Activated B cell treated with CpG ODN at 0.5 μM for 24 hours (primary cell): ENCODE results near the gene TRIM15. TPM values are rescaled to one million over a fixed set of nuclear protein-coding genes. Genes with fewer than 3 reads are reported as not detected.

Experiments used
- ATAC-seq: fragments of 200-7000 bp; cut with Tn5 transposase; one replicate; pipeline ENCODE4 v1.10.0; 2021; ENCODE audit warnings: low read depth, mild to moderate bottlenecking, moderate library complexity
- CTCF ChIA-PET: fragments of 350-600 bp; sonication (Branson Sonifier 250); formaldehyde crosslinking; loops from one replicate; lab custom pipeline; 2021; ENCODE audit warnings: antibody characterized with exemption; lab: Charles Lee
- POLR2A ChIA-PET: fragments of 350-600 bp; sonication (Branson Sonifier 250); formaldehyde crosslinking; loops from one replicate; lab custom pipeline; 2021; ENCODE audit warnings: antibody characterized with exemption; lab: Charles Lee
- DNase-seq: peaks from one replicate; pipeline ENCODE4 v3.0.0; 2022
- H3K27ac Mint-ChIP-seq: one replicate; pipeline ENCODE4 v1.8.0; 2020; ENCODE audit warnings: mixed read lengths
- H3K27me3 Mint-ChIP-seq: one replicate; pipeline ENCODE4 v1.8.0; 2021; ENCODE audit warnings: mixed read lengths
- H3K36me3 Mint-ChIP-seq: one replicate; pipeline ENCODE4 v1.8.0; 2021; ENCODE audit warnings: low read depth, mixed read lengths
- H3K4me1 Mint-ChIP-seq: one replicate; pipeline ENCODE4 v1.8.0; 2021; ENCODE audit warnings: mixed read lengths
- H3K4me3 Mint-ChIP-seq: one replicate; pipeline ENCODE4 v1.8.0; 2020; ENCODE audit warnings: mild to moderate bottlenecking, mixed read lengths
- H3K9me3 Mint-ChIP-seq: one replicate; pipeline ENCODE4 v1.8.0; 2020; ENCODE audit warnings: mixed read lengths
- intact Hi-C: fragments of 100-400 bp; cut with micrococcal nuclease; formaldehyde crosslinking; loops from one replicate; pipeline ENCODE4 v1.15.1; 2024
- total RNA-seq: library from RNA; stranded (reverse); gene quantifications from 2 replicates; pipeline ENCODE4 v1.2.3, GENCODE V29; 2022
- TF ChIP-seq, protein P1 (sequence below): fragments of 200-600 bp; IDR thresholded peaks from one replicate; pipeline ENCODE4 v1.8.0; 2022; ENCODE audit warnings: antibody characterized with exemption, mild to moderate bottlenecking

TRIM15 gene
- total RNA-seq, 1 donor from 2014 or later = not detected

DNA sequence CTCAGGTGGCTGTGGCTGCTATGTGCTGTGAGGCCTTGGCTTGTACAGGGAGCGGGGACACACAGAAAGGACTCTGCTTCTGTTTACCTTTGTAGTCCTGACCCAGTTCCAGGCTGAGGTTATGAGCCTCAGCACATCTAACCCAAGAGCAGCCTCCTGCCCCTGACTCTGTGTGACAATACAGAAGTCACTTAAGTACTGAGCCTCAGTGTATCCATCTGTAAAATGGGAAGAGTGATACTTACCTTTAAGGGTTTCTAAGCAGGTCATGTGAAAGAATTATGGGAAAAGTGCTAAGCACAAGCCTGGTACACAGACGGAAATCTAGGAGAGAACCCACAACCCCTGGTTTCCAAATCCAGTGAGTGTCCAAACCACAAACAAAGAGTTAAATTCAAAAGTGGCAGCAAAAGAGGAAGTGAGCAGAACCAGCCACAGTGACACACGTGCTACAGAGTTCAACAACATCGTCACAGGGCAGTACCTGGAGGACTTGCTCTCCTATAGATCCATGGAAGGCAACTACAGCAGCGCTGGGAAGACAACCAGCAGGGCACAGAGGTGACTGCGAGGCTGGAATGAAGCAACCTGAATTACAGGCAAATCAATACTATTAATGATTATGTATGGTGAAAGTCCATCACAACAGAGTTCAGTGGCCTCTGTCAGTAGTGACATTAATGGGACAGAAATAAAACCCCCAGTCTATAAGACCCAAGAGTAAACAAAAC, 37.4 kb downstream of the TRIM15 start:
- H3K36me3 Mint-ChIP-seq = peaks cover 61% of the 10 kb centered on the region
- TF ChIP-seq, protein P1, sequence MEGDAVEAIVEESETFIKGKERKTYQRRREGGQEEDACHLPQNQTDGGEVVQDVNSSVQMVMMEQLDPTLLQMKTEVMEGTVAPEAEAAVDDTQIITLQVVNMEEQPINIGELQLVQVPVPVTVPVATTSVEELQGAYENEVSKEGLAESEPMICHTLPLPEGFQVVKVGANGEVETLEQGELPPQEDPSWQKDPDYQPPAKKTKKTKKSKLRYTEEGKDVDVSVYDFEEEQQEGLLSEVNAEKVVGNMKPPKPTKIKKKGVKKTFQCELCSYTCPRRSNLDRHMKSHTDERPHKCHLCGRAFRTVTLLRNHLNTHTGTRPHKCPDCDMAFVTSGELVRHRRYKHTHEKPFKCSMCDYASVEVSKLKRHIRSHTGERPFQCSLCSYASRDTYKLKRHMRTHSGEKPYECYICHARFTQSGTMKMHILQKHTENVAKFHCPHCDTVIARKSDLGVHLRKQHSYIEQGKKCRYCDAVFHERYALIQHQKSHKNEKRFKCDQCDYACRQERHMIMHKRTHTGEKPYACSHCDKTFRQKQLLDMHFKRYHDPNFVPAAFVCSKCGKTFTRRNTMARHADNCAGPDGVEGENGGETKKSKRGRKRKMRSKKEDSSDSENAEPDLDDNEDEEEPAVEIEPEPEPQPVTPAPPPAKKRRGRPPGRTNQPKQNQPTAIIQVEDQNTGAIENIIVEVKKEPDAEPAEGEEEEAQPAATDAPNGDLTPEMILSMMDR = no peak
- ChIA-PET CTCF (no interaction called here), POLR2A (interaction anchor here (3.4 kb wide), 1 partner anchor 13 kb away, joined by 13 read pairs; the partner anchor contains the start of gene TRIM26)
- H3K27ac Mint-ChIP-seq = peak overlapping the region; percentile 83
- H3K4me3 Mint-ChIP-seq = peak overlapping the region; percentile 48
- no peaks in the 10 kb centered on the region for H3K27me3 Mint-ChIP-seq
- intact Hi-C loops = loop anchor here (1.0 to 2.0 kb wide), 2 partner anchors 13 to 58 kb away; partner anchors contain the start of gene TRIM26
- H3K4me1 Mint-ChIP-seq = peaks cover 44% of the 10 kb centered on the region
- ATAC-seq = peak; percentile 93
- DNase-seq = no peak
- no peaks in the 10 kb centered on the region for H3K9me3 Mint-ChIP-seq

DNA sequence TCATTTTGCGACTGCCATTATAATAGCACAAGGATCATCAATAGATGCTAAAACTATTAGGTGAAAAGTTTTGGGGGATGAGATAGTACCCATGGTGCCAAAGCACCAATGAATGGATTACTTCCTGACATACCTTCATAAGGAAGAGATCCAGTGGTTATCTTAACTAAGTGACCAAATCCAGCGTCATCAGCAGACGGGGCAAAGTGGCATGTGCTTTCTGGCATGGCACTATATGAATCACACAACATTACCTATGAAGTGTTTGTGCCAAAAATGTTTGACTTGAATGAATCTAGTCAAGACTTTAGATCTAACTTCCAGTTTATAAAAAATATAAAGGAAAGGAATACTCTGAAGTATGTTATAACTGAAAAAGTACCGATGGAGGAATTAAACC, 39.0 kb downstream of the TRIM15 start:
- H3K27ac Mint-ChIP-seq = no peak overlapping the region
- ChIA-PET POLR2A (interaction anchor here (3.4 kb wide), 1 partner anchor 11 kb away, joined by 13 read pairs; the partner anchor contains the start of gene TRIM26), CTCF (no interaction called here)
- H3K4me1 Mint-ChIP-seq = peaks cover 60% of the 10 kb centered on the region
- H3K4me3 Mint-ChIP-seq = no peak overlapping the region
- TF ChIP-seq, protein P1 = no peak
- ATAC-seq = no peak
- no peaks in the 10 kb centered on the region for H3K27me3 Mint-ChIP-seq
- H3K9me3 Mint-ChIP-seq = no peaks in the 10 kb centered on the region
- intact Hi-C loops = no loop called here
- peaks cover 54% of the 10 kb centered on the region for H3K36me3 Mint-ChIP-seq
- DNase-seq = no peak

DNA sequence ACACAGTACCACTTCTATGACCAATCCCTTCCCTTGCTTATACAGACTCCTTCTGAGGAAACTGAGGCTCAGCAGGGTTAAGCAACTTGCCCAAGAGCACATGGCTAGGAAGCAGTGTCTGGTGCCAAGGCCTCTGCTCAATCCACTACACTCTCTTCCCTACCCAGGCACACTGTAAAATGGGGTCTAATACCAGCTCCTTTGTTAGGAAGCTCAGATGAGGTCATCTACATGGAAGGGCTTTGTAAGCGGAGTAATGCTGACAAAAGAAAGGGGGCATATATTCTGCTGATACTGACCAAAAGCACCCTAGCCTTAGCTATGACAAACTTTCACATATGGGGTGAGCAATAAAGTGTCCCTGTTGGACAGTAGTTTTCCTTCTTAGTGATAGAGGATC, 40.8 kb downstream of the TRIM15 start:
- Mint-ChIP-seq H3K4me3 (no peak overlapping the region), H3K4me1 (peaks cover 78% of the 10 kb centered on the region), H3K36me3 (peaks cover 50% of the 10 kb centered on the region), H3K27ac (no peak overlapping the region), H3K9me3 (no peaks in the 10 kb centered on the region), H3K27me3 (no peaks in the 10 kb centered on the region)
- CTCF ChIA-PET = no interaction called here
- POLR2A ChIA-PET = interaction anchor here (1.6 kb wide), 1 partner anchor 9 kb away, joined by 6 read pairs; the partner anchor contains the start of gene TRIM26
- DNase-seq = no peak
- ATAC-seq = no peak
- TF ChIP-seq, protein P1 = no peak
- intact Hi-C loops = no loop called here

GRCh38 chr6:30206152-30206551, 42.8 kb downstream of the TRIM15 start:
- no peak for DNase-seq
- POLR2A ChIA-PET = interaction anchor here (0.6 kb wide), 1 partner anchor 1457 kb away, joined by 3 read pairs; no protein-coding TSS in a partner anchor
- TF ChIP-seq, protein P1 = no peak
- intact Hi-C loops = no loop called here
- Mint-ChIP-seq H3K9me3 (no peaks in the 10 kb centered on the region), H3K4me3 (no peak overlapping the region), H3K27ac (no peak overlapping the region), H3K4me1 (peaks cover 81% of the 10 kb centered on the region), H3K36me3 (peaks cover 47% of the 10 kb centered on the region), H3K27me3 (no peaks in the 10 kb centered on the region)
- ATAC-seq = no peak
- CTCF ChIA-PET = interaction anchor here (1.1 kb wide), 1 partner anchor 13 kb away, joined by 3 read pairs; no protein-coding TSS in a partner anchor
